Measurements from ENCODE around the gene ZG16.
"Not testable (repeated sequence)": the region's sequence is repeated elsewhere in the genome, so short reads cannot be mapped to it uniquely, and the experiment has no call there.

ZG16 gene

GRCh38 chr16:29787155-29787554 is 9.1 kb downstream of the ZG16 start:
- DNase-seq (ENCODE audit: low read depth): not testable (repeated sequence)

- no peak for DNase-seq (ENCODE audit: low read depth)
These were observed 11.7 kb downstream of the ZG16 start for GRCh38 chr16:29789775-29790182.

- DNase-seq (ENCODE audit: low read depth): peak; percentile 100
These were observed 12.3 kb downstream of the ZG16 start, which contains the start of gene KIF22 for GRCh38 chr16:29790183-29790948. Gene KIF22, plus strand, starts transcription at chr16:29790751. Its CDS starts 9 bp downstream, at chr16:29790760.

- DNase-seq (ENCODE audit: low read depth): no peak
These were observed 13.1 kb downstream of the ZG16 start for GRCh38 chr16:29790949-29791844.

GRCh38 chr16:29791845-29792807 is 14.1 kb downstream of the ZG16 start:
- DNase-seq (ENCODE audit: low read depth): no peak

- not testable (repeated sequence) for DNase-seq (ENCODE audit: low read depth)
These were observed 15.1 kb downstream of the ZG16 start for GRCh38 chr16:29793153-29793552.

GRCh38 chr16:29794231-29794710 is 16.2 kb downstream of the ZG16 start:
- DNase-seq (ENCODE audit: low read depth): no peak

- DNase-seq (ENCODE audit: low read depth): no peak
These were observed 24.4 kb downstream of the ZG16 start for GRCh38 chr16:29802416-29802935.

GRCh38 chr16:29804020-29804419 is 26.0 kb downstream of the ZG16 start:
- no peak for DNase-seq (ENCODE audit: low read depth)

GRCh38 chr16:29804455-29805231 is 26.6 kb downstream of the ZG16 start:
- no peak for DNase-seq (ENCODE audit: low read depth)

GRCh38 chr16:29805232-29806098 is 27.4 kb downstream of the ZG16 start:
- DNase-seq (ENCODE audit: low read depth): peak; percentile 95

GRCh38 chr16:29806099-29806579 is 28.1 kb downstream of the ZG16 start, which contains the start of gene MAZ:
Gene MAZ, plus strand, starts transcription at chr16:29806529. Its CDS starts 173 bp downstream, at chr16:29806702.
- DNase-seq (ENCODE audit: low read depth): peak; percentile 70

GRCh38 chr16:29806641-29807425 is 28.8 kb downstream of the ZG16 start:
- no peak for DNase-seq (ENCODE audit: low read depth)

- DNase-seq (ENCODE audit: low read depth): peak; percentile 82
These were observed 29.6 kb downstream of the ZG16 start for GRCh38 chr16:29807426-29808218.

- DNase-seq (ENCODE audit: low read depth): no peak
These were observed 30.3 kb downstream of the ZG16 start for GRCh38 chr16:29808219-29808900.

- DNase-seq (ENCODE audit: low read depth): no peak
These were observed 31.1 kb downstream of the ZG16 start for GRCh38 chr16:29809031-29809747.

Data from stimulated activated CD8-positive, alpha-beta memory T cell treated with anti-CD3 and anti-CD28 coated beads, Interleukin-4, amount 100 ng/mL, for 24 hours (primary cell).